Skin epidermis (tissue), 12 donors: Measurements from ENCODE around the gene OXTR.

Experiments
- H3K27ac ChIP-seq, 21 experiments: fragments of 200-600 bp; sonication (generic) in 11 of 21; one replicate each; pipeline ENCODE4 v1.5.0; 2020; ENCODE audit warnings: mild to moderate bottlenecking in 3 of 21, inconsistent platforms in 2 of 21, moderate library complexity in 2 of 21
- H3K4me3 ChIP-seq, 7 experiments: fragments of 200-600 bp; sonication (generic) in 2 of 7; one replicate each; pipeline ENCODE4 v1.5.0; 2020; ENCODE audit warnings: inconsistent platforms in 2 of 7, mild to moderate bottlenecking in 2 of 7, moderate library complexity in 1 of 7

Gene OXTR

DNA sequence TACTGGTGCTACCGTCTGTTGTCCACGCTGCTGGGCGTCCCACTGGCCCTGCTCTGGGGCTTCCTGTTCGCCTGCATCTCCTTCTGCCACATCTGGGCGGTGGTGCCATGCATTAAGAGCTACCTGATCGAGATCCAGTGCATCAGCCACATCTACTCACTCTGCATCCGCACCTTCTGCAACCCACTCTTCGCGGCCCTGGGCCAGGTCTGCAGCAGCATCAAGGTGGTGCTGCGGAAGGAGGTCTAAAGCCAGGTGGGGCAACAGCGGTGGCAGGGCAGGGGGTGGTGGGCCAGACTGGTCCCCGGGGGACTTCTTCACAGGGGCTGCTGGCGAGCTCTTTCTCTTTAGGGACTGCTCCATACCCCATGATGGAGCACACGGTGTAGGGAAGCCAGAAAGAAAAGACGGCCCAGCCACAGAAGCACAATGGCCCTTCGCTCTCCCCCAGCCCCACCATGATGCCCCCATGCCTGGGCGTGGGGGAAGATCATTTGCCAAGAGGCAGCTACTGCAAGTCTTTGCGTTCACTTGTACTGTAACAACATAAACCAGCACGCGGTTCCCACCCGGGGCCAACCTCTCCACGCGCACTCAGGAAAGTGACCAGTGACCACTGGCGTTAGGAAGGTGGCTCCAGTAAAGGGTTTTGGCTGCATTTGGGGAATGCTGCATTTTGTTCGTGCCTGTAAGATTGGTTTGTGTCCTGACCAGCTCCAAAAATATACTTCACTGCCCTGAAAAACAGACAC is 23.6 kb downstream of the OXTR start:
- no peak overlapping the region for H3K27ac ChIP-seq
- H3K4me3 ChIP-seq, result no peak overlapping the region

DNA sequence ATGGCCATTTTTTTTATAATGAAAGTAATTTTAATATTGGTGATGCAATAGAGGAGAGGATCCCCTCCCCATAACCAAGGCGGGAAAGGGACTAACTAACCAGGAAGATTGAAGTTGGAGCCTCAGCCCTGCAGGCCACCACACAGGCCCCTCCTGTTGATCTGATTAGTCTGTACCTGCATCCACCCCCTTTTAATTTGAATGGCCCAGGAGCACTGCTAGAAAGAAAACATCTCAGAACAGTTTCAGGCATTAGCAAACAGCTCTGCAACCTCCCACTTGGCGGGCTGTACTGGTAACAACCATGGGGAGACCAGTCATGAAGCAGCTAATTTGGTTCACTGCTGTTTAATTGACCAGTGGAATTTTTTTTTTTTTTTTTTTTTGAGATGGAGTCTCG is 25.5 kb downstream of the OXTR start:
- no peak overlapping the region for H3K4me3 ChIP-seq
- H3K27ac ChIP-seq, result no peak overlapping the region

- no peak overlapping the region for H3K4me3 ChIP-seq
- no peak overlapping the region for H3K27ac ChIP-seq
These were observed 26.3 kb downstream of the OXTR start for GRCh38 chr3:8743021-8743601.

DNA sequence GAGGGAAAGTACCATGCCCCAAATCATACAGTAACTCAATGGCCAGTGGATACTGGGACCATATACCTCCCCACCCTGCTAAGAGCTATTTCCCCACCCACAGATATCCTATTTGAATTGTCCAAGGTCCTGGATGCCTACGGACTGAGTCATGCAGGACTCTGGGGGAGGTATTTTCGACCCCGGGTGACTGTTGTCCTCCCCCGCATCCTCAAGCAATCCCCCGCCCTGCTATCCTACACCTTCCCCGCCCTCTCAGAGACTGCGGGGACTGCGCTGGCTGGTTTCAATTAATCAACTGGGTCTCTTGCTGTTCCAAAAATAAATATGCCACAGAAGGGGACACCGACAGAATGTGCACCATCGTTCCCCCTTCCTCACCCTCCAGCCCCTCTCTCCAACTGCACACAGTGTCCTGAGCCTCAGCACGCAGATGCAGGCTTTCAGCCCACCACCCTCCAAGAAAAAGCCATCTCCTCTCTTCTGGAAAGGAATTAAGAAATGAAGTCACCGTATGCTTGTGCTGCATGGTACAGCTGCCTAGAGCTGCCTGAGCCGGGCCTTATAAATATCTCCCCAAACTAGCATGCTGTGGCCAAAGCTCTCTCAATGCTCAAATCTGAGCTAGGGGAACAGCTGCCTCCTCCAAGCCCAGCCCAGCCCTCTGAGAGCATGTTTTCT is 27.7 kb downstream of the OXTR start:
- Histone ChIP-seq H3K4me3 (no peak overlapping the region), H3K27ac (no peak overlapping the region)

DNA sequence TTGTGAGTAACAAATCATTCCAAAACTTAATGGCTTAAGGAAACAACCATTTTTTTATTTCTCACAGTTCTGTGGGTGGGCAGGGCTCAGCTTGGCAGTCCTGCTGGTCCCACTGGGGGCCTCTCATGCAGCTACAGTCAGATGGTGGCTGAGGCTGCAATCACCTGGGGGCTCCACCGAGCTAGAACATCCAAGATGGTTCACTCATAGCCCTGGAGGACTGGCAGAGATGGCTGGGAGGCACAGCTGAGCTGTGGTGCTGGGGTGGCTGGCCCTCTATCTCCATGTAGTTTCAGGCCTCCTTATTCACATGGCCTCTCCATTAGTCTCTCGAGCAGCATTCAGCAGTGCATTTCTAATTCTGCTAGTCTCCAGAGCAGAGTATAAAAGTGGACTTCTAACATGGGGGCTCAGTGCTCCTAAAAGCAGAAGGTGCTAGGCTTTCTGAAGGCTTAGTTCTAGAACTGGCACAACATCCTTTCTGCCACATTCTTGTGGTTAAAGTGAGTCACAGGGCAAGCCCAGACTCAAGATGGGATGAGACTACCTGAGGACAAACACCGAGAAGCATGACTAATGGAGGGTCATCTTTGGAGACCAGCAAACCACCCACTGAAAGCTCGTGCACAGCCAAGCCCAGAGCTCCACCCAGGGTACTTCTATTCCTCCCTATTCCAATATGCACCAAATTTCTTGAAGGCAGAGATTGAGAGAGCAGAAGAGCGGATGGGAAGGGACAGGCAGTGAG is 29.5 kb downstream of the OXTR start:
- Histone ChIP-seq H3K27ac (no peak overlapping the region), H3K4me3 (no peak overlapping the region)

GRCh38 chr3:8738639-8739038 is 30.8 kb downstream of the OXTR start:
- Histone ChIP-seq H3K4me3 (no peak overlapping the region), H3K27ac (no peak overlapping the region)

DNA sequence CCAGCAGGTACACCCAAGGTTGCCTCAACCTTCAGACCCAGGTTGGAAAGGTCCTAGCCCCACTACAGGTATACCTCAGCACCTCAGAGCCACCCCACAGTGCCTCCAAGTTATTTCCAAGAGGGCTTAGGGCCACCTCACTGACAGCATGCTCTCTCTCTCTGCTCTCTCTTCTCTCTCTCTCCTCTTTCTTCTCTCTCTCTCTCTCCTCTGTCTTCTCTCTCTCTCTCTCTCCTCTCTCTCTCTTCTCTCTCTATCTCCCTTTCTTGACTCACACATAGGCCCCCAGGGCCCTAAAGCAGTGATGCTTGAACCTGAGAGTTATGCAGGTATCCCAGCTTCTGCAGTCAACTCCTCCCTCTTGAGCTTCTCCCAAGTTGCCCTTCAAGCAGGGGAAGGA is 31.6 kb downstream of the OXTR start:
- Histone ChIP-seq H3K4me3 (no peak overlapping the region), H3K27ac (no peak overlapping the region)

DNA sequence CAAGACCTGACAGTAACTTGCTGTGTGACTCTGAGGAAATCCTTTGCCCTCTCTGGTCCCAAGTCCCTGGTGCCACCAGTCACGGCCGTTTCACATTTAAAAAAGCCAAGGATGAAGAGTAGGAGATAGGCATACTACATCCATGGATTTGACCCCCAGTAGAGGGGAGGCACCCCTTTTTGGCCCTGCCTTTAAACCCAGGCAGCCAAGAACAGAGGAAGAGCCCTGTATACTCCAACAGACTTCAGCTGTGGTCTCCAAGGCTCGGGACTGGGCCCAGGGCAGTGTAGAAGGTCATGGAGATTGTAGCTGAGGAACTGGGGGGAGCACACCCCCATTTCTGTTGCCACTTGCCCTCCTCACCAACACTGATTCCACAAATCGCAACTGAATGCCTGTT is 32.1 kb downstream of the OXTR start:
- no peak overlapping the region for H3K4me3 ChIP-seq
- no peak overlapping the region for H3K27ac ChIP-seq

DNA sequence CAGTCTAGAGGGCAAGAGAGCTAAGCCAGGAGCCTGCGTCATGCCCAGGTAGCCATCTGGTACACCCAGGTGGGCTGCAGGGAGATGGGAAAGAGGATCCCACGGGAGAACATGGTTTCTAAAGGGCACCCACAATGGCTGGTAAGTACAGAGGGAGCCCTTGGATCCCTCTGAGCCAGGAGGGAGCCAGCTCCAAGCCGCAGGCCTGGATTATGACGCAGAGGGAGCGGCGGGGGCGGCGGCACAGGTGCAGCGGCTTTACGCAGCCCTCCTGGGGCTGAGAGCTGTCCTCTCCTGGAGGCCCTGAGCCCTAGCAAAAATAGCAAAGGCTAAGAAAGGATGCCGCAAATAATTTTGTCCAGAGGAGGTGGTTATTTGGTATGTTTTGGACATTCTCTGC is 33.0 kb downstream of the OXTR start:
- Histone ChIP-seq H3K27ac (no peak overlapping the region), H3K4me3 (no peak overlapping the region)

- Histone ChIP-seq H3K27ac (no peak overlapping the region), H3K4me3 (no peak overlapping the region)
These were observed 34.5 kb downstream of the OXTR start for GRCh38 chr3:8734908-8735307.

DNA sequence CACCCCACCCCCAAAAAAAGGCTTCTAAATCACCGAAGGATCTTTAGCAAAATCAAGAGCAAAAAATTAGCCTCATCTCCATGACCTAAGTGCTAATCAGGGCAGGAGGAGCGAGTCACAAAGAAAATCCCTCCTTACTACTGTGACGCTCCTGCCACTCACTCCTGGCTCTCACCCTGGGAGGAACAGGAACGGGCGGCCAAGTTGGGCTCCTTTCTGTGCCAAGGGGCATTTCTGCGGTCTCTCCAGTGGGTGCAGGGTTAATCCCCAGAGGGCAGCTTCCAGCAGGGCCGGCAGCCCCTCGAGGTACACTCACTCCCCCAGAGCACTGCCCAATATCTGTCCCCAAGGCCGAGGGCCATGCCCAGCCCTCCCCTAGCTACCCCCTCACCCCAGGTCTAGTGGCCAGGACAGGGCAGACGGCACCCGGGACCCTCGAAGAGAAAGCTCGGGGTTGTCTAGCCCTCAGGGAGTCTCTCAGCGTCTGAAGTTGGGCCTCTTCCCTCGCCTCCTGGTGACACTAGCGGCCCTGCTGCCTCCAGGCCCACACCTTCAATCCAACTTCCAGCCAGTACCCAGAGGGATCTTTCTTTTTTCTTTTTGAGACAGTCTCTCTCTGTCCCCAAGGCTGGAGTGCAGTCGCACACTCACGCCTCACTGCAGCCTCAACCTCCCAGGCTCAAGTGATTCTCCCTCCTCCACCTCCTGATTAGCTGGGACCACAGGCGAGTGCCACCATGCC is 35.1 kb downstream of the OXTR start:
- H3K27ac ChIP-seq, result no peak overlapping the region
- H3K4me3 ChIP-seq, result no peak overlapping the region

- no peak within 1 kb of the TSS for H3K27ac ChIP-seq
- H3K4me3 ChIP-seq, result no peak within 1 kb of the TSS
These were observed 35.9 kb downstream of the OXTR start, which contains the start of gene CAV3 for GRCh38 chr3:8733332-8734094. Gene CAV3, plus strand, starts transcription at chr3:8733802. Its CDS starts 75 bp downstream, at chr3:8733877.

- no peak overlapping the region for H3K4me3 ChIP-seq
- no peak overlapping the region for H3K27ac ChIP-seq
These were observed 37.0 kb downstream of the OXTR start for GRCh38 chr3:8732413-8732812.

GRCh38 chr3:8730656-8731055 is 38.8 kb downstream of the OXTR start:
- Histone ChIP-seq H3K4me3 (no peak overlapping the region), H3K27ac (no peak overlapping the region)

DNA sequence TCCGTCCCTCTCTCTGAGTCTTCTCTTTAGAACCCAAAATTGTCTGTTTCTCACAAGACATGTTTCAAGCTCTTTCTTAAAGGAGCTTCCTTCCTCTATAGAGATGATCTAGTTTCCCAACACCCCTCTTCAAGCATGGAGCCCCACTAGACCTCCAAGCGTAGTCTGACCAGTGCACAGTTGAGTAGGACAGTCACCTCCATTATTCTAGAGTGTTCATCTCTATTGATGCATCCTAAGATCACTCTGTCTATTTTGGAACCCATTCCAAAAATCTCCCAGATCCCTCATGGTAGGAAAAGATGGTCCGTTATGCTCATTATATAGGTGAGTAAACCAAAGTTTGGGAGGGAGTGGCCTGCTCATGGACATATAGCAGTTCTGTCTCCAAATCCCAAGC is 39.9 kb downstream of the OXTR start:
- no peak overlapping the region for H3K4me3 ChIP-seq
- H3K27ac ChIP-seq, result no peak overlapping the region

GRCh38 chr3:8727605-8728512 is 41.6 kb downstream of the OXTR start:
- peak overlapping the region in 1 of 21 experiments; percentile 37 for H3K27ac ChIP-seq
- H3K4me3 ChIP-seq, result no peak overlapping the region

DNA sequence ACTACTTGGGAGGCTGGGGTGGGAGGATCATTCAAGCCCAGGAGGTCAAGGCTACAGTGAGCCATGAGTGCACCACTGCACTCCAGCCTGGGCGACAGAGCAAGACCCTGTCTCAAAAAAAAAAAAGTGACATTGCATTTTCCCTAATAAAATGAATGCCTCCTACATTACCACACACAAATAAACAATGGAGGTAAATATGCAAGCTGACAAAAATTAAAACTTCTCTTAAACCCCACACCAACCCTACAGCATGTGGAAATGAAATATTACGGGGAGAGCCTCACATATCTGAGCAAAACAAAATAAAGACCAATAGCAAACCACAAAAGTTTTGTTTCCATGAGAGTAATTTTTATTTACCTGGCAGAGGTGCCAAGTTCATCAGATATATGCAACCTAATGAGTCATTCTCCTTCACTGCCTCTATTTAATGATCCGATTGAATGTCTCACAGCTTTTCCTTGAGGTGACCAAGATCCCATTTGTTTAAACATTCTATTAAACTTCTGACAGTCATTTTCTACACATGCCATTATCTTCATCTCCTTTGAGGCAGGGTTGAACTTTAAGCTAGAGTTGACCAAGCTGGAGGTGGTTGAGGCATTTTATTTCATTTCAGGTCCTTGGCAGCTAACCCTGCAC is 45.2 kb downstream of the OXTR start:
- Histone ChIP-seq H3K27ac (no peak overlapping the region), H3K4me3 (no peak overlapping the region)

- H3K27ac ChIP-seq, result no peak overlapping the region
- H3K4me3 ChIP-seq, result no peak overlapping the region
These were observed 45.8 kb downstream of the OXTR start for GRCh38 chr3:8723612-8724011.
